Measurements from ENCODE around the gene PIEZO1.

PIEZO1 gene

GRCh38 chr16:88817785-88818574, 33.0 kb upstream of the PIEZO1 start:
- DNase-seq (ENCODE audit: low read depth), result no peak

GRCh38 chr16:88816736-88817535, 31.9 kb upstream of the PIEZO1 start:
- DNase-seq (ENCODE audit: low read depth), result no peak

GRCh38 chr16:88815901-88816589, 31.0 kb upstream of the PIEZO1 start:
- DNase-seq (ENCODE audit: low read depth), result no peak

- no peak for DNase-seq (ENCODE audit: low read depth)
Observed at GRCh38 chr16:88815227-88815626, 30.2 kb upstream of the PIEZO1 start.

GRCh38 chr16:88814144-88814502, 29.1 kb upstream of the PIEZO1 start:
- no peak for DNase-seq (ENCODE audit: low read depth)

- DNase-seq (ENCODE audit: low read depth), result no peak
Observed at GRCh38 chr16:88813269-88814143, 28.5 kb upstream of the PIEZO1 start.

GRCh38 chr16:88812513-88813268, 27.7 kb upstream of the PIEZO1 start:
- DNase-seq (ENCODE audit: low read depth), result no peak

GRCh38 chr16:88811769-88812512, 26.9 kb upstream of the PIEZO1 start, which contains the start of gene APRT:
TSS of gene APRT (minus strand) at chr16:88811928. CDS start at chr16:88811899, 29 bp downstream.
- peak; percentile 94 for DNase-seq (ENCODE audit: low read depth)

- peak; percentile 59 for DNase-seq (ENCODE audit: low read depth)
Observed at GRCh38 chr16:88810912-88811768, 26.1 kb upstream of the PIEZO1 start.

GRCh38 chr16:88810166-88810911, 25.3 kb upstream of the PIEZO1 start:
- DNase-seq (ENCODE audit: low read depth), result no peak

- no peak for DNase-seq (ENCODE audit: low read depth)
Observed at GRCh38 chr16:88809676-88810165, 24.7 kb upstream of the PIEZO1 start.

- DNase-seq (ENCODE audit: low read depth), result no peak
Observed at GRCh38 chr16:88809068-88809675, 24.2 kb upstream of the PIEZO1 start.

- no peak for DNase-seq (ENCODE audit: low read depth)
Observed at GRCh38 chr16:88807626-88808453, 22.8 kb upstream of the PIEZO1 start.

- no peak for DNase-seq (ENCODE audit: low read depth)
Observed at GRCh38 chr16:88807142-88807625, 22.2 kb upstream of the PIEZO1 start.

- no peak for DNase-seq (ENCODE audit: low read depth)
Observed at GRCh38 chr16:88806491-88807111, 21.6 kb upstream of the PIEZO1 start.

- no peak for DNase-seq (ENCODE audit: low read depth)
Observed at GRCh38 chr16:88805887-88806393, 20.9 kb upstream of the PIEZO1 start.

Data from activated gamma-delta T cell treated with anti-CD3 and anti-CD28 coated beads, Interleukin-2, amount 50 U/mL, for 16 hours (primary cell).